ENCODE measurements around the gene ZC3H10. TPM values are rescaled to one million over a fixed set of nuclear protein-coding genes. Genes with fewer than 3 reads are reported as not detected.

Gene ZC3H10
- total and polyA plus RNA-seq, 12 donors = 2.2 to 15.0 (median 7.6) TPM

DNA sequence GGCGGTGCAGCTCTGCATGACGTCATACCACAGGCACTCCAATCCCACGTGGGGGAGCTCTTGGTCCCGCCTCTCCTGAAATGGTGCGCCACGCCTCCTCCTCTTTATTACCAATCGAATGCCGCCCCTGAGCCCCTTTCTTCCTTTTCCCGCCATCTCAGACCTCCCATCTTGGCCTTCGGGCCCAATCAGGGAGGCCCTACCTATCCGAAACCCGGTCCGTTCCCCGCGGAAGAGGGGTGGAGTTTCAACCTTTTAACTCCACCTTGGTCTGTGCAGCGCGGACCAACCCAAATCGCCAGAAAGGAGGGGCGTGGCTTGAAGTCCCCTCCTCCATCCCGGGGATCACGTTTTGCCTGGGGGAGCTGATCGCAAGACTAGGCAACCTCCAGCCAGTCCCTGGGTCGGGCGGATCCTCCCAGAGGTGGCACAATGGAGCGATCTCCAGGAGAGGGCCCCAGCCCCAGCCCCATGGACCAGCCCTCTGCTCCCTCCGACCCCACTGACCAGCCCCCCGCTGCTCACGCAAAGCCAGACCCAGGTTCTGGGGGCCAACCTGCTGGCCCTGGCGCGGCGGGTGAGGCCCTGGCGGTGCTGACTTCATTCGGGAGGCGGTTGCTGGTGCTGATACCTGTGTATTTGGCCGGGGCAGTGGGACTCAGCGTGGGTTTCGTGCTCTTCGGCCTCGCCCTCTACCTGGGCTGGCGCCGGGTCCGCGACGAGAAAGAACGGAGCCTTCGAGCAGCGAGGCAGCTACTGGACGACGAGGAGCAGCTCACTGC, 10.0 kb downstream of the ZC3H10 start, which contains the start of gene ESYT1:
ESYT1 (plus strand) TSS at position 380 of the 782 bp plus-strand sequence; CDS start at position 433, 53 bp downstream.
- TF ChIP-seq POLR2A (IDR thresholded peaks at IDR 0.05) = peak; percentile 87 to 97
- TF ChIP-seq, protein P1, sequence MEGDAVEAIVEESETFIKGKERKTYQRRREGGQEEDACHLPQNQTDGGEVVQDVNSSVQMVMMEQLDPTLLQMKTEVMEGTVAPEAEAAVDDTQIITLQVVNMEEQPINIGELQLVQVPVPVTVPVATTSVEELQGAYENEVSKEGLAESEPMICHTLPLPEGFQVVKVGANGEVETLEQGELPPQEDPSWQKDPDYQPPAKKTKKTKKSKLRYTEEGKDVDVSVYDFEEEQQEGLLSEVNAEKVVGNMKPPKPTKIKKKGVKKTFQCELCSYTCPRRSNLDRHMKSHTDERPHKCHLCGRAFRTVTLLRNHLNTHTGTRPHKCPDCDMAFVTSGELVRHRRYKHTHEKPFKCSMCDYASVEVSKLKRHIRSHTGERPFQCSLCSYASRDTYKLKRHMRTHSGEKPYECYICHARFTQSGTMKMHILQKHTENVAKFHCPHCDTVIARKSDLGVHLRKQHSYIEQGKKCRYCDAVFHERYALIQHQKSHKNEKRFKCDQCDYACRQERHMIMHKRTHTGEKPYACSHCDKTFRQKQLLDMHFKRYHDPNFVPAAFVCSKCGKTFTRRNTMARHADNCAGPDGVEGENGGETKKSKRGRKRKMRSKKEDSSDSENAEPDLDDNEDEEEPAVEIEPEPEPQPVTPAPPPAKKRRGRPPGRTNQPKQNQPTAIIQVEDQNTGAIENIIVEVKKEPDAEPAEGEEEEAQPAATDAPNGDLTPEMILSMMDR (IDR thresholded peaks at IDR 0.05) = peak in 2 of 6 experiments; percentile 8 to 12
- Histone ChIP-seq H3K4me3 (peak within 1 kb of the TSS; percentile 19 to 71 (median 42)), H3K4me1 (replicated peaks in 1 of 2) (peaks cover 13 to 47% of the 10 kb centered on the region in 2 donors), H3K36me3 (replicated peaks in 1 of 2) (peaks cover 0 to 28% of the 10 kb centered on the region in 2 donors), H3K9me3 (replicated peaks in 1 of 3) (no peaks in the 10 kb centered on the region), H3K27ac (peak within 1 kb of the TSS; percentile 76 to 92 (median 83)), H3K27me3 (no peaks in the 10 kb centered on the region)
- WGBS, 4 donors = 0 to 1% (median 0%) methylated on average over 23 to 49 of the region's 49 CpGs
- intact Hi-C loops (cut with DNase I) = loop anchor here in 1 of 2 donors (5.0 kb wide), 1 partner anchor 34 kb away; no protein-coding TSS in a partner anchor
- peak; percentile 98 to 100 (median 100) for DNase-seq

DNA sequence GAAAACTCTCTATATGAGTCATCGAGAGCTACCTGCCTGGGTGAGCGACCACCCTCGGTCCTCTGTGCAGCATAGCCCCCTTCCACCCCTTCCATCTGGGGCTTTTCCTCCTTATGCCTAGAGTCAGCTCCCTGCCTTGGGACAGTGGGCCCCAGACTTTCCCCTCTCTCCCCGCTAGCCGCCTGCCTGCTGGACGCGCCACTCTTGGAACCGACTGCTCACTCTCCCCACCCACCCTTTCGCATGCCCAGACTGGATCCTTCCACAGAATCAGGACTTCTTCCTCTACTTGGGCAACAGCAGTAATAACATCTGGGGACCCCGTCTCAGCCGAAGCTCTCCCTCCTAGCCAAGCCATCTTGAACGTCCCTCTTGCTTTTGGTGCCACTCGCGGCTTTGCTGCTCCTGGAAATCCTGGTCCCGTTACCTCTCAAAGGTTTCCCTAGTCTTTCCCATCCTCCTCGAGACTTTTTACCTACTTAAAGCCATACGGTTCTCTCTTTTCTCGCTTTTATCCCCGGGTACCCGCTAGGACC, 10.7 kb downstream of the ZC3H10 start:
- intact Hi-C loops (cut with DNase I) = loop anchor here in 1 of 2 donors (5.0 kb wide), 1 partner anchor 34 kb away; no protein-coding TSS in a partner anchor

DNA sequence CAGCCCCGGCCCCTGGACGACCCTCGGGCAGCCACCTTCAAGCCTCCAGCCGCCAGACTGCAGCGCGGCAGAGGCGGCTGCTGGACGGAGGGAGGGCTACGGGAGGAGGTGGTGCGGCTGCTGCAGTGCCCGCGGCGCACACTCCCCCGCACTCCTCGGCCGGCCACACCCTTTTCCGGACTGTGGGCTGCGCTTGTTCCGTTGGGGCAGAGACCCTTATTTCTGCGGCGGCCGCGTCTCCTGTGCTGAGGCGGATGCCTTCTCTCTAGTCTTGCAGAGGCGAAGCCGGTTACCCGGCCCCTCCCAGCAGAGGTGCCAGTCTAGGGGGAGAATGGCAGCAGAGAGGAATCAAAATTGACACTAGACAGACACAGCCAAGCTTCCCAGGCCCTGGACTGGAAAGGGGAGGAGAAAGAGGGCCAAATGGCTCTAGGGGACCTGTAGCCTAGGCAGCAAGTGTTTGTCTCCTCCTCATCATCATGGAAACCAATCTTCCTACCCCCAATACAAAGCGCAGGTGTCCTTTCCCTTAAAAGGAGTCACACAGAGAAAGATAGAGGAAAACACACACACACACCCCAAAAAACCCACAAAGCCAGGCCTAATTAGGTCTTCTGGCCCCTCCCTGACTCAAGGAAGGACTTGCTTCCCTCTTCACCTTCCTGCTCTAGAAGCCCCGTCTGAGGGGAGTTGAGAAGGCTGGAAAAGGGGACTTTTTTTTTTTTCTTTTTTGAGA, 11.3 kb downstream of the ZC3H10 start:
- peaks cover 0 to 41% of the 10 kb centered on the region in 2 donors for H3K36me3 ChIP-seq (replicated peaks in 1 of 2)
- H3K27me3 ChIP-seq = no peaks in the 10 kb centered on the region
- peak overlapping the region in 4 of 5 donors; percentile 69 to 92 (median 80) for H3K27ac ChIP-seq
- peaks cover 13 to 41% of the 10 kb centered on the region in 2 donors for H3K4me1 ChIP-seq (replicated peaks in 1 of 2)
- no peaks in the 10 kb centered on the region for H3K9me3 ChIP-seq (replicated peaks in 1 of 3)
- TF ChIP-seq, protein P1 (IDR thresholded peaks at IDR 0.05) = no peak
- TF ChIP-seq POLR2A (IDR thresholded peaks at IDR 0.05) = peak in 1 of 2 donors; percentile 51
- DNase-seq = peak; percentile 54 to 79 (median 62)
- H3K4me3 ChIP-seq = peak overlapping the region; percentile 19 to 71 (median 42)
- WGBS, 4 donors = 3 to 20% (median 4%) methylated on average over 4 to 29 of the region's 29 CpGs
- intact Hi-C loops (cut with DNase I) = loop anchor here in 1 of 2 donors (5.0 kb wide), 1 partner anchor 33 kb away; no protein-coding TSS in a partner anchor

More for the DNA sequence above, 10.7 kb downstream of the ZC3H10 start:
- Histone ChIP-seq H3K36me3 (replicated peaks in 1 of 2) (peaks cover 0 to 35% of the 10 kb centered on the region in 2 donors), H3K27me3 (no peaks in the 10 kb centered on the region), H3K4me3 (peak overlapping the region; percentile 19 to 71 (median 42)), H3K4me1 (replicated peaks in 1 of 2) (peaks cover 13 to 47% of the 10 kb centered on the region in 2 donors), H3K9me3 (replicated peaks in 1 of 3) (no peaks in the 10 kb centered on the region), H3K27ac (peak overlapping the region in 4 of 5 donors; percentile 69 to 92 (median 80))
- DNase-seq = peak in 3 of 7 donors; percentile 39 to 46 (median 44)
- WGBS, 4 donors = 0 to 1% (median 0%) methylated on average over 20 of the region's 20 CpGs
- no peak for TF ChIP-seq POLR2A (IDR thresholded peaks at IDR 0.05)
- TF ChIP-seq, protein P1 (IDR thresholded peaks at IDR 0.05) = no peak

All from adrenal gland (tissue), 12 donors.